C4-2B (cell line): ENCODE results near the gene ATP5ME.

ENCODE experiments used
- H3K27ac ChIP-seq: fragments of 450-650 bp; 2 replicates; pipeline ENCODE4 v1.5.1; 2017
- ZFX ChIP-seq: fragments of 450-650 bp; IDR thresholded peaks from 2 replicates; pipeline ENCODE4 v1.6.1; 2017
- TF ChIP-seq, protein P1 (sequence below): fragments of 450-650 bp; conservative IDR thresholded peaks from 2 replicates; pipeline ENCODE4 v1.5.1; 2017; ENCODE audit warnings: mild to moderate bottlenecking

The ATP5ME gene

DNA sequence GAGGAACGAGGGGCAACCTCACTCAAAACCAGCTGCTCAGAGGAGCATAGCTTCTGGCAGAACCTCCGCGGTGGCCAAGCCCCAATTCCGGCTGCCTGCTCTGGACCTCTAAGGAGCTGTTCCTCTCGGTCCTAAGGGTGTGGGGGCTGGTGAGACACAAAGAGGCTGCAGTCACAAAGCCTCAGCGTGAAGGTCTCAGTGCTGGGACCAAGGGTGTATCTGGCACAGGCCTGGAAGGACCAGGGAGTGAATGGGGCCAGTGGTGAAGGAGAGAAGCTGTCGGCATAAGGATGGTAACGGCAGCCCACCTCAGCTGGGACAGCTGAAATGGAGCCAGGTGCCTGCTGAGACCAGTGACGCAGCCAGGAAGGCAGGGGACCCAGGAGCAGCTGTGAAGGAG is 43.4 kb downstream of the ATP5ME start:
- TF ChIP-seq, protein P1, sequence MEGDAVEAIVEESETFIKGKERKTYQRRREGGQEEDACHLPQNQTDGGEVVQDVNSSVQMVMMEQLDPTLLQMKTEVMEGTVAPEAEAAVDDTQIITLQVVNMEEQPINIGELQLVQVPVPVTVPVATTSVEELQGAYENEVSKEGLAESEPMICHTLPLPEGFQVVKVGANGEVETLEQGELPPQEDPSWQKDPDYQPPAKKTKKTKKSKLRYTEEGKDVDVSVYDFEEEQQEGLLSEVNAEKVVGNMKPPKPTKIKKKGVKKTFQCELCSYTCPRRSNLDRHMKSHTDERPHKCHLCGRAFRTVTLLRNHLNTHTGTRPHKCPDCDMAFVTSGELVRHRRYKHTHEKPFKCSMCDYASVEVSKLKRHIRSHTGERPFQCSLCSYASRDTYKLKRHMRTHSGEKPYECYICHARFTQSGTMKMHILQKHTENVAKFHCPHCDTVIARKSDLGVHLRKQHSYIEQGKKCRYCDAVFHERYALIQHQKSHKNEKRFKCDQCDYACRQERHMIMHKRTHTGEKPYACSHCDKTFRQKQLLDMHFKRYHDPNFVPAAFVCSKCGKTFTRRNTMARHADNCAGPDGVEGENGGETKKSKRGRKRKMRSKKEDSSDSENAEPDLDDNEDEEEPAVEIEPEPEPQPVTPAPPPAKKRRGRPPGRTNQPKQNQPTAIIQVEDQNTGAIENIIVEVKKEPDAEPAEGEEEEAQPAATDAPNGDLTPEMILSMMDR = no peak
- no peak for TF ChIP-seq ZFX
- H3K27ac ChIP-seq = no peak overlapping the region

DNA sequence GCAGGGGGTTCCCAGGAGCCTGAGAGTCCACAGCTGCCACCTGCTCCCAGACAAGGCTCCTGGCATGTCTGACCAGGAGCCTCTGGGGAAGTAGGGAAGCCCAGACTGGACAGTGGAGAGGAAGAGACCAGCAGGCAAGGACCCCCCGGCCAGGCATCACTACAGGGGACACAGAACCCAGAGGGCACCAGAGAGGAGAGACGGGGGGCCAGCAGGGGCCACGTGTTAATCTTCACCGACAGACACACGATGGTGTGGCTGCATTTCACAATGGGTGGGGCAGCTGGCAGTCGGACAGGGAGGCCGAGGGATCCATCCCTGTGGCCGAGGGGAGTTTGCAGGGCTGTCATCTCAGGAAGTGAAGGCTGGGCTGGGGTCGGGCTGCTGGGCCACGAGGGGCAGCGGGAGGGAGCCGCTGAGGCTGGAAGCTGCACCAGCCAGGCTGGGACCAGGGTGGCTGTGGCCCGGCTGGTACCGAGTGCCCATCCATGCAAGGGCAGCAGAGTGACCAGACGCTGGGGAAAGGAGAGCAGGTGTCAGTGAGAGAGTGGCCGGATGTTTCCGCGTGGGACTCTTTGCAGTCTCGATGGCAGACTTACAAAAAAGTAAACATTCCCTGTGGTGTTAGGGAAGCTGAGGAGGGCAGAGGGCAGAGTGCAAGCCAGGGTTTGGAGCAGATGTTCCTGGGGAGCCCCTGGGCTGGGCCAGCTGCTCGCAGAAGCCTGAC is 44.0 kb downstream of the ATP5ME start:
- H3K27ac ChIP-seq = no peak overlapping the region
- TF ChIP-seq, protein P1 = no peak
- TF ChIP-seq ZFX = no peak

DNA sequence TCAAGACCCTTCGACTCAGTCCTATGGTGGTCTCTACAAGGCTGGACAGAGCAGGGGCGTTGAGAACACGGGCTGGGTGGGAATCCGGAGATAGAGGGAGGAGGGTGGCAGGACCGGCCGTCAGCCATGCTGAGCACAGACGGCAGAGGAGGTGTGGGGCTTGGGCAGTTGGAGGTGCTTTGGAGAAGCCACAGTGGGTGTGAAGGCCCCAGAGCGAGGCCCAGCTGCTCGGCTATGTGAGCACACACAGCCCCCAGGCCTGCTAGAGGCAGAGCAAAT is 44.5 kb downstream of the ATP5ME start:
- no peak overlapping the region for H3K27ac ChIP-seq
- TF ChIP-seq, protein P1 = no peak
- no peak for TF ChIP-seq ZFX

DNA sequence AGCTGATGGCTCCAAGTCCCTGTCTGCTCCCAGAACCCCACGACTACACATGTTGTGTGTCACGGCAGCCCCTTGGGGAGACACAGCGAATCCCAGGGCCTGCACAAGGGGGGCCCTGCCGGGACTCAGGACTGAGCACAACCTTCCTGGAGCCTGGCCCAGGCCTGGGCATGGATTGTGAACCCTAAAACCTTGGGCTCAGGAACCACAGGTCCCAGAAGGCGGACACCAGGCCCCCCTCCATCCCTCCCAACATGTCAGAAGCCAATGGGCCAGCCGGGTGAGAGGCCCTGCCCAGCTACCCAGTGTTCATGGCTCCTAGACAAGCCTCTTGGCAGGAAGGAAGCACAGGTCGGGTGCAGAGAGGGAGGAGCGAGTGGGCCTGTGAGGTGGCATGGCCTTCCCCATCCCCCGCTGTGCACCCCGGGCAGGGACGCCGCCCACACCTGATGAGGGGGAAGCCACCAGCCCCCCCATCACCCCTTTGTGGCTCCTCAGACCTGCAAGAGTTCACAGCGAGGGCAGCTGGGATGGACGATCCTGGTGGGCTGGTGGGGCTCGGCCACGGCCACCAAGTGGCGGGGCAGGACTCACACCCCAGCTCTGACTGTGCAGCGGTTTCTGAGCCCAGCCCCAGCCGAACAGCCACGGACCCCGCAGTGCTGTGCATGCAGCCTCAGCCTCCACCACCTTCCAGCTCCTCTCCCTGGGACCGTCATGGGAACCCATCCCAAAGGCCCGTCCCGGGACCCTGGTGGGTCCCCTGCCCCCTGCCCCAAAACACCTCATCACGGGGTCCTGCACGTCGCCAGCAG is 45.0 kb downstream of the ATP5ME start:
- TF ChIP-seq, protein P1 = no peak
- TF ChIP-seq ZFX = no peak
- no peak overlapping the region for H3K27ac ChIP-seq

DNA sequence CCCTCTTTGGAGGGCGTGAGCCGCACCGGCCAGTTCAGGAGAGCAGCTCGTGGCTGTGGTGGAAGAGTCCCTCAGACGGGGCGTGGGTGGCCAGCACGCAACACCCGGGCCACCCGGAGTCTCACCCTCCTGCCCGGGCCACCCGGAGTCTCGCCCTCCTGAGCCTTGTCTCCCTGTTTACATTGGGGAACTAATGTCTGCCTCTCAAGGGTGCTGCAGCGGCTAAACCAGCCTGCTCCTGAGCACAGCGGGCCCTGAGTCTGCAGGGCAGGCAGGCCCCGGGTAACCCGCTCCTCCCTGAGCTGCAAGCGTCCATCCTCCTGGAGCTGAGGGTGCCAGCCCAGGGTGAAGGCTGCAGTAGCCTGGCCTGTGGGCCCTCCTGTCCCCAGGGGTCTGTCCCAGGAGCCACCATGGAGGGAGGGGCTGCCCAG is 45.8 kb downstream of the ATP5ME start:
- TF ChIP-seq, protein P1 = no peak
- TF ChIP-seq ZFX = no peak

DNA sequence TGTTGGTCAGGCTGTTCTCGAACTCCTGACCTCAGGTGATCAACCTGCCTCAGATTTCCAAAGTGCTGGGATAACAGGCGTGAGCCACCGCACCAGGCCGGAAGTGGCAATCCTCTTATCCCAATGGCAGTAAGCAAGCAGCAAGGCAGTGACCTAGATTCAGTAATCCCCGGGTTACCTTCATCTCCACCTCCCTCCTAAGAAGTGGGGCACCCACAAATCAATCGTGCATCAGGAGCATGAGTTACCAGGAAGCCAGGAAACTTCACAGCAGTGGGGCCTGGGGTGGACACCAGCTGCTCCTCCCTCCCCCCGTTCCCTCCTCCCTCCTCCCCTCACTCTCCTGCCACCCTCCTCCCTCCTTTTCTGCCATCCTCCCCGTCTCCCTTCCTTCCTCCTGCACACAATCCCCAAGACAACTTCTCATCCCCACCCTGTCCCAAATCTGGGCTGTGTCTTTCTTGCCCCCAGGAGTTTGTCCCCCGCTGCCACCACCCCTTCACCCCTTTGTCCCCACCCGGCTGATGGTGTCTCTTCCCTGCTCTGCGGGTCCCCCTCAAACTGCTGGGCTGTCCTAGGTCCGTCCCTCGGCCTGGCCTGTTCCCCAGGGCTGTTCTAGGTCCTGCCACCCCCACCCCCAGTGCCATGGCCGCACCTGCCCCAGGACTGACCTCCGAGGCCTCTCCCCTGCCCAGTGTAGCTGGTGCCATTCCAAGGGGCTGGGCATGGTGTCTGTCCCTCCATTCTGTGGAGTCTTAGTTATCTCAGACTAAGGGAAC is 46.5 kb downstream of the ATP5ME start:
- H3K27ac ChIP-seq = no peak overlapping the region
- no peak for TF ChIP-seq ZFX
- TF ChIP-seq, protein P1 = no peak

More for the DNA sequence above, 45.8 kb downstream of the ATP5ME start:
- H3K27ac ChIP-seq = no peak overlapping the region
